Left lung (tissue), 10 donors: ENCODE measurements around the gene ERICH2. TPM values are rescaled to one million over a fixed set of nuclear protein-coding genes. Genes with fewer than 3 reads are reported as not detected.

Source experiments
- ATAC-seq: fragments of 200-7000 bp; cut with Tn5 transposase; one replicate; pipeline ENCODE4 v1.9.1; 2020; ENCODE audit warnings: moderate library complexity
- DNase-seq, 4 donors: peaks; one replicate each; pipeline ENCODE4 v3.0.0-alpha.2; 2013 to 2020
- H3K27ac ChIP-seq, 2 donors: fragments of 200-600 bp; sonication (generic) in 1 of 2; one replicate each; pipeline versions ENCODE4 v1.5.0 to v1.8.0; 2020 to 2021
- H3K27me3 ChIP-seq, 2 donors: fragments of 200-600 bp; sonication (generic) in 1 of 2; one replicate each; pipeline versions ENCODE4 v1.5.0 to v1.8.0; 2020 to 2021
- H3K36me3 ChIP-seq, 2 donors: fragments of 200-600 bp; sonication (generic) in 1 of 2; one replicate each; pipeline versions ENCODE4 v1.5.0 to v1.8.0; 2020 to 2021
- H3K4me1 ChIP-seq, 2 donors: fragments of 200-600 bp; one replicate each; pipeline ENCODE4 v1.8.0; 2021
- H3K4me3 ChIP-seq, 2 donors: fragments of 200-600 bp; sonication (generic) in 1 of 2; one replicate each; pipeline versions ENCODE4 v1.5.0 to v1.8.0; 2020 to 2021; ENCODE audit warnings: mild to moderate bottlenecking in 1 of 2
- H3K9me3 ChIP-seq, 2 donors: fragments of 200-600 bp; sonication (generic) in 1 of 2; one replicate each; pipeline versions ENCODE4 v1.5.0 to v1.8.0; 2020 to 2021
- CTCF ChIP-seq, 2 donors: fragments of 200-600 bp; sonication (generic) in 1 of 2; IDR thresholded peaks; one replicate each; pipeline versions ENCODE4 v1.5.0 to v1.8.0; 2021; ENCODE audit warnings: antibody characterized with exemption in 2 of 2
- intact Hi-C, 2 donors: fragments of 100-400 bp; cut with DNase I; formaldehyde crosslinking; loops; one replicate each; pipeline versions ENCODE4 v1.11.2 to v1.14.2; 2022
- polyA plus RNA-seq, 6 donors: library from polyadenylated mRNA; unstranded; fragments of 120-200 nt; gene quantifications; one replicate each; pipeline ENCODE4 v1.2.1, GENCODE V29; 2013; ENCODE audit not compliant: insufficient read length in 6 of 6
- total RNA-seq, 2 donors: library from RNA; stranded (reverse); fragmentation: NEBNext Ultra II Directional; extraction: Animal tissue kit (Norgen Biotek cat#: 25700); gene quantifications; one replicate each; pipeline ENCODE4 v1.2.1, GENCODE V29; 2021
- donor health status: DM: no; HTN: yes; CAD: no.
- donor health status: DM: no; HTN: no; CAD: no.

ERICH2 gene
- total and polyA plus RNA-seq, 8 donors: 3.3 to 14.4 (median 11.5) TPM

DNA sequence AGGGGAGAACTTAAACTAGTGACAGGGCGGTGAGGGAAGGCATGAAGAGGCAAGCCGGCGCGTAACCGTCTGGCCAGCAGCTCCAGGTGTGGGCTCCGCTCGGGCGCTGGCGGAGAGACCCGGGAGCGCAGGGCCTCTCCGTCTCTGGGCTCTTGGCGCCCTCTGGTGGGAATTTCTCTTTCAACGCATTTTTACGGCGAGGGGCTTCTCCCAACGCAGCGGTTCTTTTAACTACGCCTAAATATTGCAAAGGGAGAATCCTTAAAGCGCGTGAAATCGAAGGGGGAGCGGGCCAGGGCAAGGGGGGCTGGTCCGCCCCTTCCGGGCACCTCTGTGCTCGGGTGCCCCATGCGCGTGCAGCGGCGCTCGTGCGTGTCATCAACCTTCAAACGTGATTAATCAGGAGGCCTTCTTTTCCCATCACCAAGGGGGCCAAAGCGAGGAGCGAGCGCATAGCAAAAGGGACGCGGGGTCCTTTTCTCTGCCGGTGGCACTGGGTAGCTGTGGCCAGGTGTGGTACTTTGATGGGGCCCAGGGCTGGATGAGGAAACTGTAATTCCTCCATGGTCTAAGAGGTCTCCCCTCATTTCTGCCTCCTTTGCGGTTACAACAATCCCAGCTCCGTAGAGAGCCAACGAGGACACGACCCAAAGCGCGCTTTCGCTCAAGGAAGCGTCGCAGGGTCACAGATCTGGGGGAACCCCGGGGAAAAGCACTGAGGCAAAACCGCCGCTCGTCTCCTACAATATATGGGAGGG is 45.7 kb downstream of the ERICH2 start:
- peak overlapping the region; percentile 29 to 44 for H3K4me3 ChIP-seq
- peak; percentile 77 for ATAC-seq

GRCh38 chr2:170816504-170817092 is 46.4 kb downstream of the ERICH2 start, which contains the start of gene GAD1:
Gene GAD1, plus strand, starts transcription at chr2:170816887. Its CDS starts 1,705 bp downstream, at chr2:170818592.
- H3K36me3 ChIP-seq: no peaks in the 10 kb centered on the region
- peaks cover 84 to 92% of the 10 kb centered on the region in 2 donors for H3K27me3 ChIP-seq
- intact Hi-C loops: loop anchor here in 1 of 2 donors (10.0 kb wide), 1 partner anchor 402 kb away; no protein-coding TSS in a partner anchor
- H3K9me3 ChIP-seq: no peaks in the 10 kb centered on the region
- no peak within 1 kb of the TSS for H3K27ac ChIP-seq
- H3K4me1 ChIP-seq: peaks cover 32 to 62% of the 10 kb centered on the region in 2 donors
- H3K4me3 ChIP-seq: peak within 1 kb of the TSS; percentile 29 to 44
- peak; percentile 77 for ATAC-seq
- no peak for TF ChIP-seq CTCF (IDR thresholded peaks at IDR 0.05)
- peak in 3 of 4 donors; percentile 70 to 95 (median 85) for DNase-seq

More for the DNA sequence above, 45.7 kb downstream of the ERICH2 start:
- no peaks in the 10 kb centered on the region for H3K36me3 ChIP-seq
- peaks cover 78 to 85% of the 10 kb centered on the region in 2 donors for H3K27me3 ChIP-seq
- H3K9me3 ChIP-seq: no peaks in the 10 kb centered on the region
- intact Hi-C loops: loop anchor here in 1 of 2 donors (10.0 kb wide), 1 partner anchor 401 kb away; no protein-coding TSS in a partner anchor
- TF ChIP-seq CTCF (IDR thresholded peaks at IDR 0.05): peak; percentile 68 to 87
- no peak overlapping the region for H3K27ac ChIP-seq
- H3K4me1 ChIP-seq: peaks cover 26 to 55% of the 10 kb centered on the region in 2 donors
- DNase-seq: peak in 3 of 4 donors; percentile 65 to 85 (median 76)

DNA sequence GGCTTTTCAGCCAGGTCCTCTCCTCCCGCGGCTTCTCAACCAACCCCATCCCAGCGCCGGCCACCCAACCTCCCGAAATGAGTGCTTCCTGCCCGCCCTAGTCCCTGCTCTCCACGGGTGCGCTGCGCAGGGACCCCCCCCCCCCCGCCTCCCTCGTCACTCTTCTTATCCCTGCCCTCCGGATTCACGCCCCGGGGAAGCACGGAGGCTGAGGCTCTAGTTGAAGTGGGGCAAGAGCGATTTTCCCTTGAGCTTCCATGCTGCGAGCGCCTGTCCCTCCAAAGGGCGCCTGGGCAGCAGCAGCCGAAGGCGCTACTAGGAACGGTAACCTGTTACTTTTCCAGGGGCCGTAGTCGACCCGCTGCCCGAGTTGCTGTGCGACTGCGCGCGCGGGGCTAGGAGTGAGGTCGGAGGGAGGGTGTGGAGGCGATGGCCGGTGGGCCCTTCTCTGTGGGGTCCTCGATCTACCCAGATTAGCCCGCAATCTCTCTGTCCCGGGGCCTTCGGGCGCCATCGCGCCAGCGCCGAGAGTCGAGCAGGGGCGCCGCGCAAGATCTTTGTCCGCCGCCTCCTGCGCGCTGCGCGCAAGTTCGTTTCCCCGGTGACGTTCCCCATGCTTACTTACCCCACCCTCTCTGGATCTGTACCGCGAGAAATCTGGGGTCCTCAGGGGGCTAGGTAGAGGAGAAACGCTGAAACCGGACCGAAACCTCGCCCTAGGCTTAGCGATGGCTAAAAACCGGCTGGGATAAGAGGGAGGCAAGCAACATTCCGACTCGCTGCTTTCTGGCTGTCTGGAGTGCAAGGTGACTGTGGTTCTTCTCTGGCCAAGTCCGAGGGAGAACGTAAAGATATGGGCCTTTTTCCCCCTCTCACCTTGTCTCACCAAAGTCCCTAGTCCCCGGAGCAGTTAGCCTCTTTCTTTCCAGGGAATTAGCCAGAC is 47.2 kb downstream of the ERICH2 start:
- Histone ChIP-seq H3K27me3 (peaks cover 92 to 100% of the 10 kb centered on the region in 2 donors), H3K27ac (no peak overlapping the region), H3K4me1 (peaks cover 36 to 70% of the 10 kb centered on the region in 2 donors), H3K36me3 (no peaks in the 10 kb centered on the region), H3K4me3 (peak overlapping the region; percentile 29 to 44), H3K9me3 (no peaks in the 10 kb centered on the region)
- no peak for TF ChIP-seq CTCF (IDR thresholded peaks at IDR 0.05)
- peak; percentile 4 for ATAC-seq
- intact Hi-C loops: loop anchor here in 1 of 2 donors (10.0 kb wide), 1 partner anchor 403 kb away; no protein-coding TSS in a partner anchor
- DNase-seq: no peak

GRCh38 chr2:170818036-170818751 is 48.0 kb downstream of the ERICH2 start:
- intact Hi-C loops: loop anchor here in 1 of 2 donors (10.0 kb wide), 1 partner anchor 403 kb away; no protein-coding TSS in a partner anchor
- H3K4me1 ChIP-seq: peaks cover 45 to 76% of the 10 kb centered on the region in 2 donors

More at GRCh38 chr2:170818036-170818751, 48.0 kb downstream of the ERICH2 start:
- DNase-seq (no peak), ATAC-seq (no peak)
- Histone ChIP-seq H3K9me3 (no peaks in the 10 kb centered on the region), H3K36me3 (no peaks in the 10 kb centered on the region), H3K4me3 (peak overlapping the region; percentile 29 to 44), H3K27me3 (peaks cover 94 to 100% of the 10 kb centered on the region in 2 donors), H3K27ac (no peak overlapping the region)
- no peak for TF ChIP-seq CTCF (IDR thresholded peaks at IDR 0.05)
